ENCODE data around the gene TRAF3.

TRAF3 gene

DNA sequence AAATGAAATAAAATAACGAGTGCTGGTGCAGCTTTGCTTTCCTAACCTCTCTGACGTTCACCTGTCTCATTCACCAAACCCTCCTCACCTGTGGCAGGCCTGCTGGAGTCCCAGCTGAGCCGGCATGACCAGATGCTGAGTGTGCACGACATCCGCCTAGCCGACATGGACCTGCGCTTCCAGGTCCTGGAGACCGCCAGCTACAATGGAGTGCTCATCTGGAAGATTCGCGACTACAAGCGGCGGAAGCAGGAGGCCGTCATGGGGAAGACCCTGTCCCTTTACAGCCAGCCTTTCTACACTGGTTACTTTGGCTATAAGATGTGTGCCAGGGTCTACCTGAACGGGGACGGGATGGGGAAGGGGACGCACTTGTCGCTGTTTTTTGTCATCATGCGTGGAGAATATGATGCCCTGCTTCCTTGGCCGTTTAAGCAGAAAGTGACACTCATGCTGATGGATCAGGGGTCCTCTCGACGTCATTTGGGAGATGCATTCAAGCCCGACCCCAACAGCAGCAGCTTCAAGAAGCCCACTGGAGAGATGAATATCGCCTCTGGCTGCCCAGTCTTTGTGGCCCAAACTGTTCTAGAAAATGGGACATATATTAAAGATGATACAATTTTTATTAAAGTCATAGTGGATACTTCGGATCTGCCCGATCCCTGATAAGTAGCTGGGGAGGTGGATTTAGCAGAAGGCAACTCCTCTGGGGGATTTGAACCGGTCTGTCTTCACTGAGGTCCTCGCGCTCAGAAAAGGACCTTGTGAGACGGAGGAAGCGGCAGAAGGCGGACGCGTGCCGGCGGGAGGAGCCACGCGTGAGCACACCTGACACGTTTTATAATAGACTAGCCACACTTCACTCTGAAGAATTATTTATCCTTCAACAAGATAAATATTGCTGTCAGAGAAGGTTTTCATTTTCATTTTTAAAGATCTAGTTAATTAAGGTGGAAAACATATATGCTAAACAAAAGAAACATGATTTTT, 128.2 kb downstream of the TRAF3 start:
- Histone ChIP-seq H3K9ac (ENCODE audit: low read depth in 1 of 2, low read length in 2 of 2) (no peak overlapping the region), H3K4me3 (ENCODE audit: low read depth in 1 of 2, low read length in 2 of 2) (no peak overlapping the region), H3K9me3 (ENCODE audit: control insufficient read depth in 1 of 2, low read length in 2 of 2) (no peaks in the 10 kb centered on the region), H3K36me3 (ENCODE audit: control insufficient read depth in 1 of 2, insufficient read depth in 2 of 2, low read length in 2 of 2) (peaks cover 8 to 55% of the 10 kb centered on the region in 2 donors), H3K27me3 (ENCODE audit: control insufficient read depth in 1 of 2, insufficient read depth in 2 of 2, low read length in 2 of 2) (no peaks in the 10 kb centered on the region), H3K27ac (ENCODE audit: low read depth, low read length) (no peak overlapping the region), H3K4me1 (ENCODE audit: control insufficient read depth in 1 of 2, insufficient read depth in 2 of 2, low read length in 2 of 2) (peaks cover 0 to 9% of the 10 kb centered on the region in 2 donors)

DNA sequence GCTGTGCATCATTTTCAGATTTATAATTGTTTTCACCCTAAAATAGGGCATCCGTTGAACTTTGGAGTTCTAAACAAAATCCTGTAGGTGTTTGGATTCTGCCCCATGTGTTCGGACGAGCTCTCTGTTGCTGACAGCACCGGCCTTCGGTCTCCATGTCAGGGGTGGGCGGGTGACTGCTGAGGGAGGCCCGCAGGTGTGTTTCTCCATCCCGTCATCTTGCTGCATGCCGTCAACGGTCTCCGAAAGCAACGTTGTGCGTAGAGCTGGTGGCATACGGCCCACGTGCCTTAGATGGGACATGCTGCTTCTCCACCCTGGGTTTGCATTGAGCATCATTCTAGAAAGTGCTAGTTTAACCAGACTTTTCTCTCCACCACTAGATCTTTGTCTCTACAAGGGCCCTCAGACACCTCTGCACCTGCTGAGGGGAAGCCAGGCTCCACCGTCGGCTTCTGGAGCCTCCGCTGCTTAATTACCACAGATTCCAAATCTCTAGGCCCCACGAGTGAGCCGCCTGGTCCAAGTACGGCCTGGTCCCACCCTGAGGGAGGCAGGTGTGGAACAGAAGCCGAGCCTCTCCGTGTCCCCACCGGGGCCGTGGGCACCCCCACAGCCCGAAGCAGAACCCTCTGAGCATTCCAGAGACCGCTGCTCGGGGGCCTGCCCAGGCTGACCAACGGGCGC, 129.5 kb downstream of the TRAF3 start:
- Histone ChIP-seq H3K27ac (ENCODE audit: low read depth, low read length) (no peak overlapping the region), H3K4me1 (ENCODE audit: control insufficient read depth in 1 of 2, insufficient read depth in 2 of 2, low read length in 2 of 2) (peaks cover 0 to 9% of the 10 kb centered on the region in 2 donors), H3K9ac (ENCODE audit: low read depth in 1 of 2, low read length in 2 of 2) (no peak overlapping the region), H3K9me3 (ENCODE audit: control insufficient read depth in 1 of 2, low read length in 2 of 2) (no peaks in the 10 kb centered on the region), H3K36me3 (ENCODE audit: control insufficient read depth in 1 of 2, insufficient read depth in 2 of 2, low read length in 2 of 2) (peaks cover 8 to 54% of the 10 kb centered on the region in 2 donors), H3K27me3 (ENCODE audit: control insufficient read depth in 1 of 2, insufficient read depth in 2 of 2, low read length in 2 of 2) (no peaks in the 10 kb centered on the region), H3K4me3 (ENCODE audit: low read depth in 1 of 2, low read length in 2 of 2) (no peak overlapping the region)

DNA sequence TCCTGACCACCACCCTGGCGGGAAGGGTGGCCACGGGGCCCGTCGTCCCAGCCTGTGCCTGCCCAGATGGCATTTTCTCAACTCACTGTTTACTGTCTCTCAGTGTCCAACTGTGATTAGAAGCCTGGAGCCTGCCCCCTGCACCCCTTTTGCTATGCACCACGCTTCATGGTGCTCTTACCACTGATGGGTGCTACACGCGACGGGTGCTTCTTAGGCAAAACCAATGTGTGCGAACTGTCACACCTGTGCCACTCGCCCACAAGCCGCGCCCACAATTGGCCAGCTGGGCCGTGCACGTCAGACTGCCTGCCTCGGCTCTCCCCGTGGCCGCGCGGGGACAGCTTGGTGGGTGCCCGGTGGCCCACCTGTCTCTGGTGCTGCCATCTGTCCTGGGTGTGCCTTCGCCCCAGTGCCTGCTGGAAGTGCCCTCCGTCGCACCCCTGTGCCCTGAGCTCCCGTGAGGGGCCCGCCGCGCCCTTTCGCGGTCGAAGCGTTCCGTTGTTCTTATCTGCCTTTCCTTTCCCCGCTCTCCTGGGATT, 130.1 kb downstream of the TRAF3 start:
- no peaks in the 10 kb centered on the region for H3K9me3 ChIP-seq (ENCODE audit: control insufficient read depth in 1 of 2, low read length in 2 of 2)
- peaks cover 0 to 5% of the 10 kb centered on the region in 2 donors for H3K4me1 ChIP-seq (ENCODE audit: control insufficient read depth in 1 of 2, insufficient read depth in 2 of 2, low read length in 2 of 2)
- H3K9ac ChIP-seq (ENCODE audit: low read depth in 1 of 2, low read length in 2 of 2): no peak overlapping the region
- peaks cover 8 to 52% of the 10 kb centered on the region in 2 donors for H3K36me3 ChIP-seq (ENCODE audit: control insufficient read depth in 1 of 2, insufficient read depth in 2 of 2, low read length in 2 of 2)
- no peak overlapping the region for H3K4me3 ChIP-seq (ENCODE audit: low read depth in 1 of 2, low read length in 2 of 2)
- no peak overlapping the region for H3K27ac ChIP-seq (ENCODE audit: low read depth, low read length)
- H3K27me3 ChIP-seq (ENCODE audit: control insufficient read depth in 1 of 2, insufficient read depth in 2 of 2, low read length in 2 of 2): no peaks in the 10 kb centered on the region

DNA sequence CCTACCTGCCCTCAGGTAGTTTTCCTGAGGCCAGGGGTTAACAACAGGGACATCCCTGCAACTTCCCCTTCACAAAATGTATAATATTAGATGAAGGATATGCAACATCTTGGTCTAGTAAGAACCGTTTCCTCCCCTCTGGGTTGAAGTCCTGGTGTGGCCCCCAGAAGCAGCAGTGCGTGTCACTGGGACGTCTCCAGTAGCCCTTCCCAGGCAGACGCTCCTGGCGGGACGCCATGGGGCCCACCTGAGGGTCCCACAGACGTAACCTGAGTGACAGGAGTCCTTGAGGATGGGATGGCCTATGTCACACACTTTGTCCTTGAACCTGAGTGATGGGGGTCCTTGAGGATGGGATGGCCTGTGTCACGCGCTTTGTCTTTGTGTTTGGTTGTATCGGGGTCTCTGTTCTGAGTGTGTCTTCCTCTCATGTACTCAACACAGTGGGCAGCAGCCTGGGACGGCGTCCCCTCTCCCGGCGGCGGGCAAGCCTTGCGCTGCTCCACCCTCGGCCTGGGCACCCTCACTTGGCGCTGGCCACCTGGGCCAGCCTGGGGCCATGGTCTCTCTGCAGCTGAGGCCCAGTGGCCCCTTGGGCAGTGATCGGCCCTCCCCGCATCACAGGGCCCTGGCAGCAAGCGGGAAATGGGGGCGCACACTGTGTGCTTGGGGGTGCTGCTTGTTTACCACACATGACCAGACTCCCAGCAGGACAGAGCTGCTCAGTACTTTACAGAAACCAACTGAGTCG, 130.9 kb downstream of the TRAF3 start:
- Histone ChIP-seq H3K4me3 (ENCODE audit: low read depth in 1 of 2, low read length in 2 of 2) (no peak overlapping the region), H3K27ac (ENCODE audit: low read depth, low read length) (no peak overlapping the region), H3K9ac (ENCODE audit: low read depth in 1 of 2, low read length in 2 of 2) (no peak overlapping the region), H3K9me3 (ENCODE audit: control insufficient read depth in 1 of 2, low read length in 2 of 2) (no peaks in the 10 kb centered on the region), H3K36me3 (ENCODE audit: control insufficient read depth in 1 of 2, insufficient read depth in 2 of 2, low read length in 2 of 2) (peaks cover 8 to 44% of the 10 kb centered on the region in 2 donors), H3K27me3 (ENCODE audit: control insufficient read depth in 1 of 2, insufficient read depth in 2 of 2, low read length in 2 of 2) (no peaks in the 10 kb centered on the region), H3K4me1 (ENCODE audit: control insufficient read depth in 1 of 2, insufficient read depth in 2 of 2, low read length in 2 of 2) (no peaks in the 10 kb centered on the region)

DNA sequence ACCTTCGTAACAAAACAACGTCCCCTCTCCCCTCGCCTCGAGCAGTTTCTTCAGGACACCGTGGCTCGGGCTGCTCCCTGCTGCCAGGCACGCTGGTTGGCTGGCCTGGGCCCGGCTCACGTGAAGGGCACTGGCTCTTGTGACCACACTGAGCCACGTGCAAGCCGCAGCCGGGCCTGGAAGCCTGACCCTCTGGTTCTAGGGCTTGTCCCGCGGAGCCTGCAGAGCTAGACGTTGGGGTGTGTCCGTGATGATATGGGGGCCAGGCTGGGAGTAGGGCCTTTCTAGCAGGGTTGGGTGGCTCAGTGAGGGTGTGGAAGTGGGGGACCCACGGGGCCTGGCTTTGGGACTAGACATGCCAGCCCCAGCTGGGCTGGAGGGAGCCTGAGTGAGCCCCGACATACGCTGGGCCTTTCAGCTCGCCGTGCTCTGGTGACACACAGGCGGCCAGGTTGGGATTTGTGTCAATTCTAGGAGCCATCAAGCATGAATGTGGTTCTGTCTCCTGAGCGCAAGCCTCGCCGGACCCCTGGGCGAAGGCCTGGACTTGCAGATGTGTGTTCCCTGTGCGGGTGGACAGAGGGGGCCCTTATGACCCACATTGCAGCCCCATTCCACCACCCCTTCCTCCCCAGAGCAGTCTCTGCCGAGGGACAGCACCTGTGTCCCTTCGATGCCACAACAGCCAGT, 131.7 kb downstream of the TRAF3 start:
- Histone ChIP-seq H3K27me3 (ENCODE audit: control insufficient read depth in 1 of 2, insufficient read depth in 2 of 2, low read length in 2 of 2) (no peaks in the 10 kb centered on the region), H3K4me3 (ENCODE audit: low read depth in 1 of 2, low read length in 2 of 2) (no peak overlapping the region), H3K27ac (ENCODE audit: low read depth, low read length) (no peak overlapping the region), H3K9me3 (ENCODE audit: control insufficient read depth in 1 of 2, low read length in 2 of 2) (no peaks in the 10 kb centered on the region), H3K9ac (ENCODE audit: low read depth in 1 of 2, low read length in 2 of 2) (no peak overlapping the region), H3K4me1 (ENCODE audit: control insufficient read depth in 1 of 2, insufficient read depth in 2 of 2, low read length in 2 of 2) (no peaks in the 10 kb centered on the region), H3K36me3 (ENCODE audit: control insufficient read depth in 1 of 2, insufficient read depth in 2 of 2, low read length in 2 of 2) (peaks cover 8 to 36% of the 10 kb centered on the region in 2 donors)

DNA sequence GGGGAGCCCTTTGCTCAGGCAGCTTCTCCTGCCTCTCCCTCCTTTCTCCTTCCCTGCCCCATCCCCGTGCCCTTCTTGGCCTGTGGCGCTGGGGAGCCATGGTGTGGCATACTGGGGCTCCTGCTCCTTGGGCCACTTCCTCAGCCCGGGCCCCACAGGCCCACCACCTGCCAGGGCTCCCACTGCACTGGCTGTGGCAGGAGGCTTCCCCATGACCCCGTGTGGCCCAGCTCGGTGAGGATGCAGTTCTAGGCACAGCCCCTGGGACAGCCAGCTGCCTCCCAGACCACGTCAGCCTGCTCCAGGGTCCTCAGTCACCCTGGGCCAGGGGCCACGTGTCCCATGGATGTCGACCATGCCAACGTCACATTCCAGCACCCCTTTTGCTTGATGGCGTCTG, 132.2 kb downstream of the TRAF3 start:
- Histone ChIP-seq H3K9ac (ENCODE audit: low read depth in 1 of 2, low read length in 2 of 2) (no peak overlapping the region), H3K4me3 (ENCODE audit: low read depth in 1 of 2, low read length in 2 of 2) (no peak overlapping the region), H3K27me3 (ENCODE audit: control insufficient read depth in 1 of 2, insufficient read depth in 2 of 2, low read length in 2 of 2) (no peaks in the 10 kb centered on the region), H3K36me3 (ENCODE audit: control insufficient read depth in 1 of 2, insufficient read depth in 2 of 2, low read length in 2 of 2) (peaks cover 8 to 32% of the 10 kb centered on the region in 2 donors), H3K27ac (ENCODE audit: low read depth, low read length) (no peak overlapping the region), H3K9me3 (ENCODE audit: control insufficient read depth in 1 of 2, low read length in 2 of 2) (no peaks in the 10 kb centered on the region), H3K4me1 (ENCODE audit: control insufficient read depth in 1 of 2, insufficient read depth in 2 of 2, low read length in 2 of 2) (peaks cover 0 to 4% of the 10 kb centered on the region in 2 donors)

DNA sequence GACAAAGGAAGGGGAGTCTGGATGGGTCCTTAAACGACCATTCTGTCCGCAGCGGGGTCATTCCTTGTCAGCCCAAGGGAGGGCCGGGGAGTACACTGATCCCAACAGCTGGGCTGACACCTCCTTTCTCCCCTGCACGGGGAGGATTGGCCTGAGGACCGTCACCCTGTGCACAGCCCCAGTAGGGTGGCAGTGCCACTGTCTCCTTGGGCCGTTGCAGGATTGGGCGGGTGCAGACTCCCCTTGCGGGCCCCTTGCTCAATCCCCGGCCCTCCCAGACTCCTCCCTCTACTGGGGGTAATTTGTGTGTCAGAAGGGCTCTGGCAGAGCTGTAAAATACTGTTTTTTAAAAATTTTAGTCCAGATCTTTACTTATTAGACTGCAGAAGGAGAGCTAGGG, 132.7 kb downstream of the TRAF3 start:
- Histone ChIP-seq H3K27me3 (ENCODE audit: control insufficient read depth in 1 of 2, insufficient read depth in 2 of 2, low read length in 2 of 2) (no peaks in the 10 kb centered on the region), H3K4me1 (ENCODE audit: control insufficient read depth in 1 of 2, insufficient read depth in 2 of 2, low read length in 2 of 2) (peaks cover 0 to 6% of the 10 kb centered on the region in 2 donors), H3K27ac (ENCODE audit: low read depth, low read length) (no peak overlapping the region), H3K9ac (ENCODE audit: low read depth in 1 of 2, low read length in 2 of 2) (no peak overlapping the region), H3K9me3 (ENCODE audit: control insufficient read depth in 1 of 2, low read length in 2 of 2) (no peaks in the 10 kb centered on the region), H3K4me3 (ENCODE audit: low read depth in 1 of 2, low read length in 2 of 2) (no peak overlapping the region), H3K36me3 (ENCODE audit: control insufficient read depth in 1 of 2, insufficient read depth in 2 of 2, low read length in 2 of 2) (peaks cover 8 to 30% of the 10 kb centered on the region in 2 donors)

DNA sequence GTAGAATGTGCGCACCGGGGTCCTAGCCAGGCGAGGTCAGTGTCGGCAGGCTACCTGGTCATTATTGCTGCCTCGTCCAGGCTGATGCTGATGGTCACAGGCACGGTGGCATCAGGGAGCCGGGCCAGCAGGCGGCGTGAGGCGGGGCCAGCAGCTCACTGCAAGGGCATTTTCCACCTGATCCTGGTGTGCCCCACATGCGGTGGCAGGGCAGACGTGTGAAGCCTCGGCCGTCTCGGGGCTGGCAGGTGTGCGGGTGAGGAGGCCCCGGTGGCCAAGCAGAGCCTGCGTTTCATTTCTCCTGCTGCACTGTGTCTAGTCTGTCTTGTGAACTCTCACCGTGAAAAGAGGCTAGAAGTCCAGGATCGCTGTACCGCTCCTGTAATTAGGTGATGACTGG, 133.2 kb downstream of the TRAF3 start:
- no peak overlapping the region for H3K9ac ChIP-seq (ENCODE audit: low read depth in 1 of 2, low read length in 2 of 2)
- H3K36me3 ChIP-seq (ENCODE audit: control insufficient read depth in 1 of 2, insufficient read depth in 2 of 2, low read length in 2 of 2): peaks cover 3 to 25% of the 10 kb centered on the region in 2 donors
- no peak overlapping the region for H3K4me3 ChIP-seq (ENCODE audit: low read depth in 1 of 2, low read length in 2 of 2)
- H3K9me3 ChIP-seq (ENCODE audit: control insufficient read depth in 1 of 2, low read length in 2 of 2): no peaks in the 10 kb centered on the region
- H3K27ac ChIP-seq (ENCODE audit: low read depth, low read length): no peak overlapping the region
- H3K27me3 ChIP-seq (ENCODE audit: control insufficient read depth in 1 of 2, insufficient read depth in 2 of 2, low read length in 2 of 2): no peaks in the 10 kb centered on the region
- peaks cover 0 to 6% of the 10 kb centered on the region in 2 donors for H3K4me1 ChIP-seq (ENCODE audit: control insufficient read depth in 1 of 2, insufficient read depth in 2 of 2, low read length in 2 of 2)

DNA sequence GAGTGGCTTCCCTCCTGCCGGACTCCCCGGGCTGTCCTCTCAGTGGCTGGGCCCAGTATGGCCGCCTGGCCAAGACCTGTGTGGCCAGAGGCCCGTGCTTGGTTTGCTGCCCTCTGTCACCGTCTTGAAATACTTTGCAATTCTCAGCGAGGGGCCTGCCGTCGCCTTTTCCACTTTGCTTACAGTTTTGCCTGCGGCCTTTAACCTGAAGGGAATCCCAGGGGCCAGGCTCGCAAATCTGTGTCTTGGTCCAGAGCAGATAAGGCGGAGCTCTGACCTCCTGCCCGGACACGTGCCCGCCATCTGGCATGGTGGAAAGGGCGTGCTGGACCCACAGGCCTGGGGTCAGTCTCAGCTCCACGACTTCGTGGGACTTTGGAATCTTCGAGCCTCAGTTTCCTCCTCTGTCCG, 134.3 kb downstream of the TRAF3 start:
- H3K4me1 ChIP-seq (ENCODE audit: control insufficient read depth in 1 of 2, insufficient read depth in 2 of 2, low read length in 2 of 2): peaks cover 0 to 6% of the 10 kb centered on the region in 2 donors
- H3K27ac ChIP-seq (ENCODE audit: low read depth, low read length): no peak overlapping the region
- no peak overlapping the region for H3K4me3 ChIP-seq (ENCODE audit: low read depth in 1 of 2, low read length in 2 of 2)
- no peaks in the 10 kb centered on the region for H3K27me3 ChIP-seq (ENCODE audit: control insufficient read depth in 1 of 2, insufficient read depth in 2 of 2, low read length in 2 of 2)
- H3K9ac ChIP-seq (ENCODE audit: low read depth in 1 of 2, low read length in 2 of 2): no peak overlapping the region
- peaks cover 0 to 19% of the 10 kb centered on the region in 2 donors for H3K36me3 ChIP-seq (ENCODE audit: control insufficient read depth in 1 of 2, insufficient read depth in 2 of 2, low read length in 2 of 2)
- H3K9me3 ChIP-seq (ENCODE audit: control insufficient read depth in 1 of 2, low read length in 2 of 2): no peaks in the 10 kb centered on the region

All from duodenal mucosa (tissue), 2 donors.